Neutrophil (primary cell): Measurements from ENCODE around the gene PET100.

ENCODE experiments used
- H3K27ac ChIP-seq: fragments of 200-600 bp; sonication (generic); 2 replicates; pipeline ENCODE4 v1.5.1; 2016; ENCODE audit warnings: mild to moderate bottlenecking, moderate library complexity
- H3K27me3 ChIP-seq: fragments of 200-600 bp; sonication (generic); 2 replicates; pipeline ENCODE4 v1.6.0; 2016; ENCODE audit warnings: mild to moderate bottlenecking
- H3K36me3 ChIP-seq: fragments of 200-600 bp; sonication (generic); 2 replicates; pipeline ENCODE4 v1.5.1; 2017
- H3K4me1 ChIP-seq, 2 experiments: fragments of 200-600 bp in 1 of 2; sonication (generic) in 1 of 2; 1 replicate in 1 of 2; 2 replicates in 1 of 2; pipeline versions ENCODE4 v1.5.1 to v1.6.1; 2013 to 2016; ENCODE audit warnings: low read depth in 1 of 2, low read length in 1 of 2, mild to moderate bottlenecking in 1 of 2, moderate library complexity in 1 of 2; ENCODE audit not compliant: control insufficient read depth in 1 of 2, insufficient read depth in 1 of 2
- H3K4me3 ChIP-seq, 2 experiments: fragments of 200-600 bp in 1 of 2; sonication (generic) in 1 of 2; 1 replicate in 1 of 2; 2 replicates in 1 of 2; pipeline ENCODE4 v1.5.1; 2013 to 2016; ENCODE audit warnings: low read depth in 1 of 2, low read length in 1 of 2, mild to moderate bottlenecking in 1 of 2, moderate library complexity in 1 of 2
- H3K9me3 ChIP-seq: fragments of 200-600 bp; sonication (generic); 2 replicates; pipeline ENCODE4 v1.5.1; 2016
- CTCF ChIP-seq: fragments of 200-600 bp; sonication (generic); IDR thresholded peaks from 2 replicates; pipeline ENCODE4 v1.5.1; 2016; ENCODE audit warnings: antibody characterized with exemption

PET100 gene

GRCh38 chr19:7619671-7620441, 9.7 kb upstream of the PET100 start:
- Histone ChIP-seq H3K9me3 (no peaks in the 10 kb centered on the region), H3K4me3 (no peak overlapping the region), H3K4me1 (peaks cover 15 to 25% of the 10 kb centered on the region in 2 experiments), H3K36me3 (peaks cover 65% of the 10 kb centered on the region), H3K27me3 (no peaks in the 10 kb centered on the region), H3K27ac (no peak overlapping the region)
- no peak for TF ChIP-seq CTCF

- H3K36me3 ChIP-seq = peaks cover 73% of the 10 kb centered on the region
- TF ChIP-seq CTCF = no peak
- H3K27me3 ChIP-seq = no peaks in the 10 kb centered on the region
Observed at GRCh38 chr19:7620442-7621412, 8.9 kb upstream of the PET100 start.

GRCh38 chr19:7622933-7623685, 6.5 kb upstream of the PET100 start:
- peaks cover 94% of the 10 kb centered on the region for H3K36me3 ChIP-seq
- no peak for TF ChIP-seq CTCF
- H3K9me3 ChIP-seq = no peaks in the 10 kb centered on the region
- H3K27me3 ChIP-seq = no peaks in the 10 kb centered on the region
- H3K27ac ChIP-seq = no peak overlapping the region
- H3K4me3 ChIP-seq = no peak overlapping the region
- peaks cover 3 to 8% of the 10 kb centered on the region in 2 experiments for H3K4me1 ChIP-seq

More at GRCh38 chr19:7620442-7621412, 8.9 kb upstream of the PET100 start:
- Histone ChIP-seq H3K4me3 (no peak overlapping the region), H3K4me1 (peaks cover 15 to 25% of the 10 kb centered on the region in 2 experiments), H3K27ac (no peak overlapping the region), H3K9me3 (no peaks in the 10 kb centered on the region)

- Histone ChIP-seq H3K36me3 (peaks cover 88% of the 10 kb centered on the region), H3K27me3 (no peaks in the 10 kb centered on the region), H3K9me3 (no peaks in the 10 kb centered on the region), H3K27ac (no peak overlapping the region), H3K4me3 (no peak overlapping the region), H3K4me1 (peaks cover 8 to 10% of the 10 kb centered on the region in 2 experiments)
- no peak for TF ChIP-seq CTCF
Observed at GRCh38 chr19:7623725-7624603, 5.6 kb upstream of the PET100 start.
